Body of pancreas (tissue), 4 donors: ENCODE data around the gene LRRC32.

Source experiments
- CTCF ChIP-seq, 7 experiments: fragments of 450-650 bp in 4 of 7; fragments of 200-600 bp in 3 of 7; sonication (generic) in 3 of 7; IDR thresholded peaks; one replicate each; pipeline ENCODE4 v1.5.1; 2016 to 2019; ENCODE audit warnings: antibody characterized with exemption in 7 of 7
- POLR2A ChIP-seq, 3 donors: fragments of 450-650 bp; IDR thresholded peaks; one replicate each; pipeline ENCODE4 v1.6.1; 2016; ENCODE audit warnings: antibody characterized with exemption in 3 of 3, mild to moderate bottlenecking in 2 of 3

- TF ChIP-seq CTCF (IDR thresholded peaks at IDR 0.05), result no peak
- no peak for TF ChIP-seq POLR2A (IDR thresholded peaks at IDR 0.05)
Measured at GRCh38 chr11:76642341-76642740, 28.2 kb downstream of the LRRC32 start.
